HL-60 (cell line): ENCODE measurements around the gene NR3C2.

Experiments
- DNase-seq, 2 experiments: peaks; one replicate each; pipeline ENCODE4 v3.0.0-alpha.2; 2010 to 2020; ENCODE audit warnings: low read depth in 1 of 2, low spot score in 1 of 2
- H3K27ac ChIP-seq: fragments of 250-450 bp; sonication (Bioruptor Pico); replicated peaks from 2 replicates; pipeline ENCODE4 v1.5.1; 2020; ENCODE audit warnings: mild to moderate bottlenecking, moderate library complexity
- H3K27me3 ChIP-seq: fragments of 250-450 bp; sonication (Bioruptor Pico); 2 replicates; pipeline ENCODE4 v1.5.1; 2021; ENCODE audit warnings: mild to moderate bottlenecking, moderate library complexity; ENCODE audit not compliant: insufficient read depth, poor library complexity, severe bottlenecking
- H3K4me3 ChIP-seq: replicated peaks from 2 replicates; pipeline ENCODE4 v1.5.1; 2011; ENCODE audit warnings: mild to moderate bottlenecking, control low read depth, low read length; ENCODE audit not compliant: insufficient read depth
- CTCF ChIP-seq: IDR thresholded peaks from one replicate; pipeline ENCODE4 v1.5.1; 2011; ENCODE audit warnings: low read length, control low read depth, inconsistent platforms; ENCODE audit not compliant: insufficient read depth
- GABPA ChIP-seq: IDR thresholded peaks from 2 replicates; pipeline ENCODE4 v1.6.1; 2012; ENCODE audit warnings: low read depth
- POLR2AphosphoS5 ChIP-seq: IDR thresholded peaks from 2 replicates; pipeline ENCODE4 v1.6.1; 2012; ENCODE audit warnings: low read depth
- SPI1 ChIP-seq: IDR thresholded peaks from 2 replicates; pipeline ENCODE4 v1.6.1; 2012; ENCODE audit warnings: low read depth, mild to moderate bottlenecking, borderline replicate concordance
- TF ChIP-seq, protein P1 (sequence below): IDR thresholded peaks from 2 replicates; pipeline ENCODE4 v1.6.1; 2012; ENCODE audit warnings: low read depth; ENCODE audit not compliant: insufficient replicate concordance

The NR3C2 gene

GRCh38 chr4:148335133-148335532 lies 107.1 kb downstream of the NR3C2 start:
- TF ChIP-seq, protein P1, sequence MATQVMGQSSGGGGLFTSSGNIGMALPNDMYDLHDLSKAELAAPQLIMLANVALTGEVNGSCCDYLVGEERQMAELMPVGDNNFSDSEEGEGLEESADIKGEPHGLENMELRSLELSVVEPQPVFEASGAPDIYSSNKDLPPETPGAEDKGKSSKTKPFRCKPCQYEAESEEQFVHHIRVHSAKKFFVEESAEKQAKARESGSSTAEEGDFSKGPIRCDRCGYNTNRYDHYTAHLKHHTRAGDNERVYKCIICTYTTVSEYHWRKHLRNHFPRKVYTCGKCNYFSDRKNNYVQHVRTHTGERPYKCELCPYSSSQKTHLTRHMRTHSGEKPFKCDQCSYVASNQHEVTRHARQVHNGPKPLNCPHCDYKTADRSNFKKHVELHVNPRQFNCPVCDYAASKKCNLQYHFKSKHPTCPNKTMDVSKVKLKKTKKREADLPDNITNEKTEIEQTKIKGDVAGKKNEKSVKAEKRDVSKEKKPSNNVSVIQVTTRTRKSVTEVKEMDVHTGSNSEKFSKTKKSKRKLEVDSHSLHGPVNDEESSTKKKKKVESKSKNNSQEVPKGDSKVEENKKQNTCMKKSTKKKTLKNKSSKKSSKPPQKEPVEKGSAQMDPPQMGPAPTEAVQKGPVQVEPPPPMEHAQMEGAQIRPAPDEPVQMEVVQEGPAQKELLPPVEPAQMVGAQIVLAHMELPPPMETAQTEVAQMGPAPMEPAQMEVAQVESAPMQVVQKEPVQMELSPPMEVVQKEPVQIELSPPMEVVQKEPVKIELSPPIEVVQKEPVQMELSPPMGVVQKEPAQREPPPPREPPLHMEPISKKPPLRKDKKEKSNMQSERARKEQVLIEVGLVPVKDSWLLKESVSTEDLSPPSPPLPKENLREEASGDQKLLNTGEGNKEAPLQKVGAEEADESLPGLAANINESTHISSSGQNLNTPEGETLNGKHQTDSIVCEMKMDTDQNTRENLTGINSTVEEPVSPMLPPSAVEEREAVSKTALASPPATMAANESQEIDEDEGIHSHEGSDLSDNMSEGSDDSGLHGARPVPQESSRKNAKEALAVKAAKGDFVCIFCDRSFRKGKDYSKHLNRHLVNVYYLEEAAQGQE = no peak
- TF ChIP-seq CTCF = no peak
- TF ChIP-seq SPI1 = no peak
- TF ChIP-seq POLR2AphosphoS5 = no peak
- TF ChIP-seq GABPA = no peak
- no peaks in the 10 kb centered on the region for H3K27me3 ChIP-seq
- no peak overlapping the region for H3K4me3 ChIP-seq
- DNase-seq = no peak
- H3K27ac ChIP-seq = no peak overlapping the region

DNA sequence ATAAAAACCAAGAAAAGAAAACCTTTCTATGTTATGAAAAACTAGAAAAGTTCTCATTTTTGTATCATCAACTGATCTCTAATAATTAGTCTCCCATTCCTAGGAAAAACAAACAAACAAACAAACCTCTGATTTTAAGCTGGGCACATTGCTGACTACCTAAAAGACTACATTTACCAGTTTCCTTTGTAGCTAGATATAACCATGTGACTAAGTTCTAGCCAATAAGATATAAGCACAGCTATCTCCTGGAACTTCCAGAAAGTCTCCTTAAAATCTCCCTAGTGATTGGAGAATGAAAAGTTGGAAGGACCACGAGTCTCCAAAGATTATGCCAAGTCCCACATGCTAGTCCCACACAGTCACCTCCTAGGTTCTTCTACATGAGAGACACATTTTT lies 108.9 kb downstream of the NR3C2 start:
- Histone ChIP-seq H3K27me3 (no peaks in the 10 kb centered on the region), H3K27ac (no peak overlapping the region), H3K4me3 (no peak overlapping the region)
- TF ChIP-seq, protein P1 = no peak
- TF ChIP-seq CTCF = no peak
- TF ChIP-seq POLR2AphosphoS5 = no peak
- TF ChIP-seq SPI1 = no peak
- TF ChIP-seq GABPA = no peak
- no peak for DNase-seq

GRCh38 chr4:148332486-148332885 lies 109.7 kb downstream of the NR3C2 start:
- Histone ChIP-seq H3K4me3 (no peak overlapping the region), H3K27ac (no peak overlapping the region), H3K27me3 (no peaks in the 10 kb centered on the region)
- DNase-seq = no peak
- TF ChIP-seq POLR2AphosphoS5 (no peak), SPI1 (no peak), CTCF (no peak), GABPA (no peak)
- TF ChIP-seq, protein P1 = no peak
